Natural killer cell (primary cell): ENCODE measurements around the gene RTL1. TPM values are rescaled to one million over a fixed set of nuclear protein-coding genes. Genes with fewer than 3 reads are reported as not detected.

ENCODE experiments used
- ATAC-seq, 3 donors: fragments of 150-1000 bp in 2 of 3; fragments of 200-7000 bp in 1 of 3; cut with Tn5 transposase; 1 replicate in 1 of 3; 2 replicates in 2 of 3; pipeline ENCODE4 v1.10.0; 2021; ENCODE audit warnings: mild to moderate bottlenecking in 2 of 3, moderate library complexity in 2 of 3
- DNase-seq, 2 donors: peaks; one replicate each; pipeline versions ENCODE4 v3.0.0 to v3.0.0-alpha.2; 2013 to 2021; ENCODE audit warnings: mixed read lengths in 1 of 2
- H3K27ac ChIP-seq: one replicate; pipeline ENCODE4 v1.5.1; 2013; ENCODE audit warnings: mild to moderate bottlenecking, low read length
- H3K27me3 ChIP-seq: one replicate; pipeline ENCODE4 v1.6.1; 2013; ENCODE audit warnings: low read length; ENCODE audit not compliant: control insufficient read depth, insufficient read depth
- H3K36me3 ChIP-seq: one replicate; pipeline ENCODE4 v1.6.1; 2013; ENCODE audit warnings: low read length; ENCODE audit not compliant: control insufficient read depth, insufficient read depth
- H3K4me1 ChIP-seq: one replicate; pipeline ENCODE4 v1.6.1; 2013; ENCODE audit warnings: low read length; ENCODE audit not compliant: control insufficient read depth, insufficient read depth
- H3K4me3 ChIP-seq: one replicate; pipeline ENCODE4 v1.5.1; 2013; ENCODE audit warnings: low read length
- H3K9me3 ChIP-seq: one replicate; pipeline ENCODE4 v1.6.1; 2013; ENCODE audit warnings: low read length; ENCODE audit not compliant: control insufficient read depth, insufficient read depth
- H3K27ac Mint-ChIP-seq, 2 donors: one replicate each; pipeline ENCODE4 v1.8.0; 2022; ENCODE audit warnings: mild to moderate bottlenecking in 2 of 2, mixed read lengths in 2 of 2, moderate library complexity in 1 of 2
- H3K27me3 Mint-ChIP-seq, 2 donors: one replicate each; pipeline ENCODE4 v1.8.0; 2022; ENCODE audit warnings: low read depth in 2 of 2, mixed read lengths in 2 of 2
- H3K36me3 Mint-ChIP-seq: one replicate; pipeline ENCODE4 v1.8.0; 2022; ENCODE audit warnings: mixed read lengths
- H3K4me1 Mint-ChIP-seq, 2 donors: one replicate each; pipeline ENCODE4 v1.8.0; 2022; ENCODE audit warnings: mixed read lengths in 2 of 2
- H3K4me3 Mint-ChIP-seq: one replicate; pipeline ENCODE4 v1.8.0; 2022; ENCODE audit warnings: mild to moderate bottlenecking, moderate library complexity, mixed read lengths
- H3K9me3 Mint-ChIP-seq, 2 donors: one replicate each; pipeline ENCODE4 v1.8.0; 2022; ENCODE audit warnings: mixed read lengths in 2 of 2
- CTCF ChIP-seq: fragments of 200-600 bp; IDR thresholded peaks from one replicate; pipeline ENCODE4 v1.8.0; 2022; ENCODE audit warnings: antibody characterized with exemption
- WGBS: methylation state at CpG from one replicate; pipeline ENCODE4 v1.1.7; 2013; ENCODE audit warnings: missing lambda C conversion rate; ENCODE audit not compliant: insufficient coverage; 5-methylcytosine and 5-hydroxymethylcytosine counted together
- intact Hi-C: fragments of 100-400 bp; cut with micrococcal nuclease; formaldehyde crosslinking; loops from one replicate; pipeline ENCODE4 v1.14.2; 2022
- total RNA-seq, 4 donors: library from RNA; stranded (reverse); fragments of 120-200 nt in 1 of 4; gene quantifications; one replicate each; pipeline versions ENCODE4 v1.2.3 to v1.2.4, GENCODE V29; 2013 to 2022

Gene RTL1
- total RNA-seq, 3 donors from 2014 or later (not counting 1 experiment from before 2014, with no cell fraction given) = not detected

- Histone ChIP-seq H3K27me3 (no peaks in the 10 kb centered on the region), H3K27ac (no peak overlapping the region), H3K4me3 (no peak overlapping the region), H3K36me3 (no peaks in the 10 kb centered on the region), H3K4me1 (no peaks in the 10 kb centered on the region), H3K9me3 (no peaks in the 10 kb centered on the region)
- H3K27ac Mint-ChIP-seq = no peak overlapping the region
- H3K9me3 Mint-ChIP-seq = no peaks in the 10 kb centered on the region
- no peaks in the 10 kb centered on the region for H3K27me3 Mint-ChIP-seq
- H3K4me1 Mint-ChIP-seq = no peaks in the 10 kb centered on the region
- intact Hi-C loops = no loop called here
- WGBS = 27% methylated on average over 8 of the region's 8 CpGs
- ATAC-seq (peak in 2 of 3 donors; percentile 43 to 44), DNase-seq (no peak)
- H3K4me3 Mint-ChIP-seq = no peak overlapping the region
- no peak for TF ChIP-seq CTCF
- no peaks in the 10 kb centered on the region for H3K36me3 Mint-ChIP-seq
These were observed 54.3 kb downstream of the RTL1 start for GRCh38 chr14:100849115-100849781.

DNA sequence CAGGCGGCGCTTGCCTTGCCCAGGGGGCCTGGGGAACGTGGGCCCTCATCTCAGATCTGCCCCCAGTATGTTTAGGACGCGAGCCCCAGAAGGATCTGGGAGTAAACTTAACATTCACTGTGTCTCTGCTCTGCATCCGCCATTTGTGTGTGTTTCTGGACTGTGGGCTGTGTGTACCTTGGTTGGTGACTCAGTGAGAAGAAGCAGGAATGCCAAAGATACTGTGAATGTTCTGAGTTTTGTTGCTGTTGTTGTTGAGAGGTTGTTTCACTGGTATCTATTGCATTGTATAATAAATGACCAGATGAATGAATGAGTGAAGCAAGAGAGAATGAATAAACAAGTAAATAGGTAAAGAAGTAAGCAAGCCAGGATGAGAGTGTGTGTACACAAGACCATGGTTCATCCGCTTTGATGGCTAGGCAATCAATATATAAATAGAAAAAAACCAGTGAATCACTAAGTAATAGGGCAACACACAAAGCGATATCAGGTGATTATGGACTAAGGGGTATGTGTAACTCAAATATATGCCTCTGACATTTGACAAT is 57.1 kb downstream of the RTL1 start:
- Mint-ChIP-seq H3K27ac (no peak overlapping the region), H3K9me3 (no peaks in the 10 kb centered on the region), H3K27me3 (no peaks in the 10 kb centered on the region), H3K36me3 (no peaks in the 10 kb centered on the region), H3K4me3 (no peak overlapping the region), H3K4me1 (no peaks in the 10 kb centered on the region)
- Histone ChIP-seq H3K36me3 (no peaks in the 10 kb centered on the region), H3K27me3 (no peaks in the 10 kb centered on the region), H3K27ac (no peak overlapping the region), H3K4me3 (no peak overlapping the region), H3K9me3 (no peaks in the 10 kb centered on the region), H3K4me1 (no peaks in the 10 kb centered on the region)
- no peak for DNase-seq
- no peak for TF ChIP-seq CTCF
- WGBS = 86% methylated on average over 7 of the region's 8 CpGs
- intact Hi-C loops = no loop called here
- ATAC-seq = no peak

DNA sequence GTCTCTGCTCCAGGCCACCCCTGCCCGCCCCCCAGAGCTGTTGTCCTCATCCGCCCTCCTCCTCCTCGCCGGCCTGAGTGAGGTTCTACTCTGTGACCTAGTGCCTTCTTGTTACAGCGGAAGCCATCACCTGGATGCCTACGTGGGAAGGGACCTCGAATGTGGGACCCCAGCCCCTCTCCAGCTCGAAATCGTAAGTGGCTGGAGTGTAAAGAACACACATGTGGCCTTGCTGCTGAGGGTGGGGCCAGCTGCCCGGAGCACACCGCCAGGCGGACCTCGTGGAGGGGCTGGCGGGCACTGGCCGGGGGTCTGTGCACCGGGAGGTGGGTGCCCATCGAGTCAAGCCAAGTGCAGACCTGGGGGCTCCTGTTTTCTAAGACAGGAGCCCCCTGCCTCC is 58.2 kb downstream of the RTL1 start:
- no peaks in the 10 kb centered on the region for H3K9me3 ChIP-seq
- no peaks in the 10 kb centered on the region for H3K9me3 Mint-ChIP-seq
- no peak overlapping the region for H3K27ac Mint-ChIP-seq
- H3K4me1 ChIP-seq = no peaks in the 10 kb centered on the region
- H3K27me3 Mint-ChIP-seq = no peaks in the 10 kb centered on the region
- no peaks in the 10 kb centered on the region for H3K27me3 ChIP-seq
- intact Hi-C loops = no loop called here
- no peak for TF ChIP-seq CTCF
- H3K27ac ChIP-seq = no peak overlapping the region
- DNase-seq (no peak), ATAC-seq (no peak)
- no peak overlapping the region for H3K4me3 Mint-ChIP-seq
- H3K36me3 Mint-ChIP-seq = no peaks in the 10 kb centered on the region
- no peaks in the 10 kb centered on the region for H3K36me3 ChIP-seq
- H3K4me3 ChIP-seq = no peak overlapping the region
- 93% methylated on average over 17 of the region's 17 CpGs for WGBS
- no peaks in the 10 kb centered on the region for H3K4me1 Mint-ChIP-seq

DNA sequence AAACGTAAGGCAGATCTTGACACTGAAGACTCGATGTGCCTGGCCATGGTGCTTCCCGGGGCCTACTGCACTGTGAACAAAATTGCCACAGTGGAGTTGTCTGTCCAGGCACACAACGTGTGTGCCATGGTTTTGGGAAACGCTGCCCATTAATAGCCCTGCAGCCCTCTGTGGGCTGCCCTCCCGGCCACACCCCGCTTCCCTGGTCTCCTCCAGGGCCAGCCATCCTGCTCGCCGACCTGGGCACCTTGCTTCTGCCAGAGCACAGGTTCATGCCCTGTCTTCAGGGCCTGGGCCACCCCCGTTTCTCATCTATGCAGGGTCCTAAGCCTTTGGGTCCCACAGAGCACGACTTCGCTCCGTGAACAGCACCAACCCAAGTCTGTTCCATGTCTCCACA is 58.7 kb downstream of the RTL1 start:
- intact Hi-C loops = no loop called here
- H3K36me3 Mint-ChIP-seq = no peaks in the 10 kb centered on the region
- H3K4me3 Mint-ChIP-seq = no peak overlapping the region
- no peaks in the 10 kb centered on the region for H3K27me3 Mint-ChIP-seq
- H3K9me3 Mint-ChIP-seq = no peaks in the 10 kb centered on the region
- Histone ChIP-seq H3K9me3 (no peaks in the 10 kb centered on the region), H3K4me1 (no peaks in the 10 kb centered on the region), H3K36me3 (no peaks in the 10 kb centered on the region), H3K27ac (no peak overlapping the region), H3K27me3 (no peaks in the 10 kb centered on the region), H3K4me3 (no peak overlapping the region)
- H3K4me1 Mint-ChIP-seq = no peaks in the 10 kb centered on the region
- DNase-seq = no peak
- ATAC-seq = no peak
- no peak for TF ChIP-seq CTCF
- 90% methylated on average over 10 of the region's 13 CpGs for WGBS
- no peak overlapping the region for H3K27ac Mint-ChIP-seq
